Measurements from ENCODE around the gene SLC25A6.
"Not testable (repeated sequence)": the region's sequence is repeated elsewhere in the genome, so short reads cannot be mapped to it uniquely, and the experiment has no call there.

SLC25A6 gene

GRCh38 chrX:1391707-1392375, at the start of gene SLC25A6:
Gene SLC25A6 (minus strand): TSS chrX:1392113. CDS start chrX:1392009, 104 bp downstream.
- DNase-seq: no peak

DNA sequence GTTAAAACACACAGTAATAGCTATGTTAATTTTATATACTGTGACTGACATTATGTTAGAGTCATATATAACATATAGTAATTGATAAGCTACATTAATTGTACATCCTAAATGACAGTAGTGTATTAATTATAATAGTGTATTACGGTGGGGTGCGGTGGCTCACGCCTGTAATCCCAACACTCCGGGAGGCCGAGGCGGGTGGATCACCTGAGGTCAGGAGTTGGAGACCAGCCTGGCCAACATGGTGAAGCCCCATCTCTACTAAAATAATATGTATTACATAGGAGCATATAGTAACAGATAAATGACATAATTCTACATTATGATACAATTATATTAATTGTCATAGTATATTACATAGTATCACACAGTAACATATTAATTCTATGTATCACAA, 48.6 kb upstream of the SLC25A6 start:
- no peak for DNase-seq

DNA sequence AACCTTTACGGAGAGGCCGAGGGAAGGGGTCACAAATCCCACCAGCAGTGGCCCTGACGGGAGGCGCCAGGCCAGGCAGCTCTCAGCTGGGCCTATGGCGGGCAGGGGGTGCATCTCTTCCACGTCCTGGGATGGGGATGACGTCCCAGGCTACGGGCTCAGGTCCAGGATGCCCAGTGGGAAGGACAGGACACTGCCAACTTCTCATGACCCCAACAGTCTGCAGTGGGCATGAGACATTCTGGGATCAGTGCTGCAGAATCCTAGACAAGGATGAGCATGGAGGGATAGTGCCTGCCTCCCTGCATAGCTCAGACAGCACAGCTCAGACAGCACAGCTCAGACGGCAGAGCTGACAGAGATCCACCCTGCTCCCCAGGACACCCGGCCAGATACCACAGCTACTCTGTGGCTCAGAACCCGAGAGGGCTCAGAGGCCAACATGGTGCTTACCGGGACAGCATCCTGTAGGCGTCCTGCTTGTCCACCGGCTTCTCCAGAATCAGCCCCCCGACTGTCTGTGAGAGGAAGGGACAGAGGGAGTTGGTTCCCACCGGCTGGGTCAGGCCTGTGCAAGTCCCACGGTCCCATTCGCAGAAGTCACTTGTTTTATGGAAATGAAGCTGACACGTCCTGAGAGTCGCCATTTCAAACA, 43.5 kb upstream of the SLC25A6 start:
- no peak for DNase-seq

- no peak for DNase-seq
These were observed 42.9 kb upstream of the SLC25A6 start for GRCh38 chrX:1434871-1435240.

DNA sequence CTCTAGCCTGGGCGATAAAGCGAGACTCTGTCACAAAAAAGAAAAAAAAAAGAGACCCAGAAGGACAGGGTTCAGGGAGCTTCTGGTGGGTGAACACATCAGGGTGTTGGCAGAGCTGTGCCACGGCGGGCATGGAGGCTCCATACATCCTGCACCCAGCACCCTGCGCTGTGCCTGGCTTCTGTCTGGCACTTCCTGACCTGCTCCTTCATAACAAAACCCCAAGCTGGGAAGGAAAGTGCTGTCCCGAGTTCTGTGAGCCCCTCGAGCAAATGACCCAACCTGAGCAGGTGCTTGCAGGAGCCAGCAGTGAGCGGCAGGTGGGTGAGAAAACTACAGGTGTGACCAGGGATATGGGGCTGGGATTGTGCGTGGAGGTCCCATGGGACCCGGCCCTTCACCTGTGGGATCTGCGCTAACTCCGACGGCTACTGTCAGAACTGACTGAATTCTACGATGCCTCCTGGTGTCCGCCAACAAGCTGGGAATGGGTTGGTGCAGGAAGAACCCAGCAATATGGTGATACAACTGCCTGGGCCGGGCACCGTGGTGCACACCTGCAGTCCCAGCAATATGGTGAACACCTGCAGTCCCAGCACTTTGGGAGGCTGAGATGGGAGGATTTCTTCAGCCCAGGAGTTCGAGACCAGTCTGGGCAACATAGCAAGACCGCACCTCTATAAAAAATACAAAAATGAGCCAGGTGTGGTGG, 41.9 kb upstream of the SLC25A6 start:
- DNase-seq: no peak

- no peak for DNase-seq
These were observed 38.5 kb upstream of the SLC25A6 start for GRCh38 chrX:1430451-1430850.

DNA sequence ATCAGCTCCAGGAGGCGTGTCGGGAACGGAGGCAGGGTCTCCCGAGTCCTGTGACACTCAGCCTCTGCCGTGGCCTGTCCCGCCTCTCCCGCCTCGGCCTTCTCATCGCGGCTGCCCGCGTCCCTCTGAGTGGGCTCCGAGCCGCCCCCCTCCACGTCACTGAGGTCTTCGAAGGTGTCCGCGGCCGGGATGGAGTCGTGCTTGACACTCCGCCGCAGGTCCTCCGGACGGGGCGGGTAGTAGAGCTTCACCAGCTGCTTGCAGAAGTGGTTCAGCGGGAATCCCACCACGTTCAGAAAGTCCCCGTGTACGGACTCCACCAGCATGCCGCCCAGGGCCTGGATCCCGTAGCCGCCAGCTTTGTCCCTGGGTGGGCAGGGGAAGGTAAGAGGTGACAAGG, 35.8 kb upstream of the SLC25A6 start:
- no peak for DNase-seq

DNA sequence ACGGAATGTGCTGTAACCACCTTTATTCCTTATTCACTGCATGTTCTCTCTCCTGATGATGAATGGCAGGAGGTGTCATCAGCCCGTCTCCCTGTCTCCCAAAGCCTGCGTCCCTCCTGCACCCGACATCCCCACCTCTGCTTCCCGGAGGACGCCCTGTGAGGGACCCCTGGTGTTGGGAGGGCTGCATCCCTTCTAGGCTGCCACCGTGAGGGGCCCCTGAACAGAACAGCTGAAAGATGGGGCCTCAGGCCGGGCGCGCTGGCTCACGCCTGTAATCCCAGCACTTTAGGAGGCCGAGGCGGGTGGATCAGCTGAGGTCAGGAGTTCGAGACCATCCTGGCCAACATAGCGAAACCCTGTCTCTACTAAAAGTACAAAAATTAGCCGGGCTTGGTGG, 34.4 kb upstream of the SLC25A6 start:
- DNase-seq: not testable (repeated sequence)

DNA sequence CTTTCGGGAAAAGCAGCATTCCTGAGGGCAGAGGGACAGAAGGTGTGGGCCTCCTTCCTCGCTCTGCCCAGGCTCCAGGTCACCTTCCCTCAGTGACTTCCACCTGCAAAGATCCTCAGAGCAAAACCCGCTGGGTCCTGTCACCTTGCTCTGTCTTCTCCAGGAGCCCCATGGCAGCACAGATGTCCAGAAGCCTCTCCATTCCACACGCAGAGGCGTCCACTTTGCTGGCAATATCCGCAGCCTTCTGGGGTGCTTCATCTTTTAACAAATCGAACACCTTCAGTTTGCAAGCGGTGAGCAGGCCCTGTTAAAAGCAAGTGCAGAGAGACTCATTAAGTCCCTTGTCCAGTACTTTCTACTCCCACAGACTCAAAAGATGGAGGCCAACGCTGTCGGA, 33.5 kb upstream of the SLC25A6 start:
- no peak for DNase-seq

DNA sequence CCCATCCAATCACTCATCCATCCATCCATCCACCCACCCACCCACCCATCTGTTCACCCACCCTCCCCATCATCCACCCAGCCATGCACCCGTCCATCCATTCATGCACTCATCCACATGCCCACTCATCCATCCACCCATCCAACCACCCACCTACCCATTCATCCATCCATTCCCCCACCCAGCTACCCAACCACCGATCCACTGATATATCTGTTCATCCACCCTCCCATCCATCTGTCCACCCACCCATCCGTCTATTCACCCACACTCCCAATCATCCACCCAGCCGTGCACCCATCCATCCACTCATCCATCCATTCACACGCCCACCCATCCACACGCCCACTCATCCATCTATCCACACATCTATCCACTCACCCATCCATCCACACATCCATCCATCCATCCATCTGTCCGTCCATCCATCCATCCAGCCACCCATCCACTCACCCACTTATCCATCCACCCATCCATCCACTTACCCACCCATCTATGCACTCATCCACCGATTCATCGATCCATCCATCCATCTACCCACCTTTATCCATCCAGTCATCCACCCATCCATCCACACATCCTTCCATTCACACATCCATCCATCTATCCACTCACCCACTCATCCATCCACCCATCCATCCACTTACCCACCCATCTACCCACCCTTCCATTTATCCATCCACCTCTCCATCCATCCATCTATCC, 32.4 kb upstream of the SLC25A6 start:
- DNase-seq: no peak

- DNase-seq: no peak
These were observed 31.3 kb upstream of the SLC25A6 start for GRCh38 chrX:1423215-1423614.

DNA sequence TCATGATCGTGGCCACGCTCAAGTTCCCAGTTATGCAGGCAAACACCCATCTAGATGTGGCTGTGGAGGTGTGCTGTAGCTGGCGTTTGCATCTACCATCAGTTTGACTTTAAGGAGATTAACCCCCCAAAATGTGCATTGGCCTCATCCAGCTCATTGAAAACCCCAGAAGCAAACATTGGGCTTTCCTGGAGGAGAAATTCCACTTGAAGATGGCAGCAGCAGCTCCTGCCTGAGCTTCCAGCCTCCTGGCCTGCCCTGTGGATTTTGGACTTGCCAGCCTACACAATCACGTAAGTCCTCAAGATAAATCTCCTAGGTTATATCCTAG, 30.2 kb upstream of the SLC25A6 start:
- no peak for DNase-seq

- DNase-seq: no peak
These were observed 29.7 kb upstream of the SLC25A6 start for GRCh38 chrX:1421433-1422134.

GRCh38 chrX:1420371-1420770, 28.5 kb upstream of the SLC25A6 start:
- DNase-seq: no peak

GRCh38 chrX:1419545-1420355, 27.8 kb upstream of the SLC25A6 start:
- no peak for DNase-seq

- no peak for DNase-seq
These were observed 27.1 kb upstream of the SLC25A6 start for GRCh38 chrX:1418901-1419544.

DNA sequence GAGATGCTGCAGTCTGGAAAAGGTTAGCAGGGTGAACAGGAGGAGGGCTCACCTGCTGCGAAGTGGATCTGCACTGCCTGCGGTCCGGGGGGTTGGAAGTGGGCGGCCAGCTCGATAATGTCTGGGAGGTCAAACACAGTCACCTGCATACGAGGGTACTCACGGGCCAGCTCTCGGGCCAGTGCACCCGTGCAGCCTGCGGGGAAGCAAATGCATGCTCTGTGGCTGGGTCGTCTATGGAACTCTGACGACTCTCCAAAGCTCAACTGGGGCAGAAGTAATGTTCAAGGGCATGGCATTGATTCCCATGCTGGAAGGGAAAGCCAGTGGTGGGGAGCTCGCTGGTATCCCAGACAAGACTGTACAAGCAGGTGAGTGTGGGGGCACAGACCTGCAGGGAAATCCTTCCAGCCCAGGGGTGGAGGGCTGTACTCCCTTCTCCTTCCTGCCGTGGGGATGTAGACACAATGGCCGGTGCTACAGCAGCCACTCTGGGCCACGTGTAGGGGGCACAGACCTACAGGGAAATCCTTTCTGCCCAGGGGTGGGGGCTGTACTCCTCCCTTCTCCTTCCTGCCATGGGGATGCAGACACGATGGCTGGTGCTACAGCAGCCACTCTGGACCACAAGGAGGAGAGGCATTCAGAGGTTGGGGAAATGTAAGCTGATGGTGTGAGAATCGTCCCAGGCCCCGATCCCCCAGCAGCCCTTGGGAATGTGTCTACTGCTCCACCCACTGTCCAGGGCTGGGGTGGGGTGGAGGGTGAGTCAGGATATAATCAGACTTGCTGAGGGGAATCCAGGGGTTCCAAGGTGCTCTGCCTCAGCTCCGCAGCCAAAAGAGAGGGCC, 26.2 kb upstream of the SLC25A6 start:
- DNase-seq: no peak

- DNase-seq: no peak
These were observed 25.2 kb upstream of the SLC25A6 start for GRCh38 chrX:1416965-1417760.

GRCh38 chrX:1416327-1416784, 24.4 kb upstream of the SLC25A6 start:
- no peak for DNase-seq
